H9 (cell line): Measurements from ENCODE around the gene NOP53. TPM values are rescaled to one million over a fixed set of nuclear protein-coding genes. Genes with fewer than 3 reads are reported as not detected.

Source experiments
- DNase-seq: peaks from one replicate; pipeline ENCODE4 v3.0.0-alpha.2; 2017
- H2AFZ ChIP-seq: one replicate; pipeline ENCODE4 v1.6.1; 2013; ENCODE audit warnings: mild to moderate bottlenecking, low read length, control low read depth, moderate library complexity
- H2AK5ac ChIP-seq: 2 replicates; pipeline ENCODE4 v1.6.1; 2013; ENCODE audit warnings: low read length, control low read depth, mixed read lengths; ENCODE audit not compliant: insufficient read length
- H2BK120ac ChIP-seq: one replicate; pipeline ENCODE4 v1.6.1; 2013; ENCODE audit warnings: low read depth, mild to moderate bottlenecking, low read length, control low read depth, inconsistent platforms; ENCODE audit not compliant: poor library complexity, severe bottlenecking
- H2BK12ac ChIP-seq: 2 replicates; pipeline ENCODE4 v1.6.1; 2013; ENCODE audit warnings: low read length, control low read depth, mixed read lengths, low read depth; ENCODE audit not compliant: insufficient read length
- H2BK15ac ChIP-seq: 2 replicates; pipeline ENCODE4 v1.6.1; 2013; ENCODE audit warnings: low read depth, low read length, control low read depth
- H2BK20ac ChIP-seq: one replicate; pipeline ENCODE4 v1.6.1; 2013; ENCODE audit warnings: low read depth, mild to moderate bottlenecking, low read length, control low read depth, inconsistent platforms; ENCODE audit not compliant: poor library complexity, severe bottlenecking
- H2BK5ac ChIP-seq: 2 replicates; pipeline ENCODE4 v1.6.1; 2013; ENCODE audit warnings: low read length, control low read depth, mixed read lengths; ENCODE audit not compliant: insufficient read length
- H3K14ac ChIP-seq: 2 replicates; pipeline ENCODE4 v1.6.1; 2013; ENCODE audit warnings: low read length, control low read depth; ENCODE audit not compliant: insufficient read depth
- H3K18ac ChIP-seq: 2 replicates; pipeline ENCODE4 v1.6.1; 2013; ENCODE audit warnings: low read depth, mild to moderate bottlenecking, mixed read lengths, low read length, control low read depth; ENCODE audit not compliant: insufficient read length
- H3K23ac ChIP-seq: 2 replicates; pipeline ENCODE4 v1.6.1; 2013; ENCODE audit warnings: low read length, control low read depth, mixed read lengths, low read depth; ENCODE audit not compliant: insufficient read length
- H3K23me2 ChIP-seq: 2 replicates; pipeline ENCODE4 v1.6.1; 2013; ENCODE audit warnings: low read depth, mild to moderate bottlenecking, mixed read lengths, low read length, control low read depth; ENCODE audit not compliant: insufficient read length, poor library complexity, severe bottlenecking
- H3K27ac ChIP-seq: 2 replicates; pipeline ENCODE4 v1.5.1; 2013; ENCODE audit warnings: low read length, control low read depth, mixed read lengths, low read depth; ENCODE audit not compliant: insufficient read length
- H3K27me3 ChIP-seq: 2 replicates; pipeline ENCODE4 v1.6.1; 2013; ENCODE audit warnings: low read length, control low read depth, inconsistent platforms; ENCODE audit not compliant: insufficient read depth
- H3K4ac ChIP-seq: 2 replicates; pipeline ENCODE4 v1.6.1; 2013; ENCODE audit warnings: low read depth, mild to moderate bottlenecking, control low read depth, inconsistent platforms, low read length, moderate library complexity
- H3K4me1 ChIP-seq: 2 replicates; pipeline ENCODE4 v1.6.1; 2013; ENCODE audit warnings: low read length, control low read depth, inconsistent platforms; ENCODE audit not compliant: insufficient read depth
- H3K4me2 ChIP-seq: 2 replicates; pipeline ENCODE4 v1.6.1; 2013; ENCODE audit warnings: low read length, control low read depth, mixed read lengths; ENCODE audit not compliant: insufficient read length, insufficient read depth
- H3K56ac ChIP-seq: 2 replicates; pipeline ENCODE4 v1.6.1; 2013; ENCODE audit warnings: low read depth, mild to moderate bottlenecking, mixed read lengths, low read length, control low read depth; ENCODE audit not compliant: insufficient read length
- H3K79me1 ChIP-seq: 2 replicates; pipeline ENCODE4 v1.6.1; 2013; ENCODE audit warnings: low read depth, mild to moderate bottlenecking, moderate library complexity, low read length, control low read depth, inconsistent platforms; ENCODE audit not compliant: insufficient read depth, poor library complexity, severe bottlenecking
- H3K79me2 ChIP-seq: 2 replicates; pipeline ENCODE4 v1.6.1; 2013; ENCODE audit warnings: low read length, control low read depth, inconsistent platforms; ENCODE audit not compliant: insufficient read depth
- H3K9ac ChIP-seq: 2 replicates; pipeline ENCODE4 v1.6.1; 2013; ENCODE audit warnings: low read length, control low read depth, mixed read lengths; ENCODE audit not compliant: insufficient read length; ENCODE audit errors: extremely low read depth
- H3K9me3 ChIP-seq: one replicate; pipeline ENCODE4 v1.6.1; 2013; ENCODE audit warnings: low read depth, low read length, inconsistent platforms; ENCODE audit not compliant: control insufficient read depth
- H3T11ph ChIP-seq: one replicate; pipeline ENCODE4 v1.6.1; 2013; ENCODE audit warnings: mild to moderate bottlenecking, low read length, control low read depth, inconsistent platforms
- H4K20me1 ChIP-seq: one replicate; pipeline ENCODE4 v1.6.1; 2013; ENCODE audit not compliant: control insufficient read depth, insufficient read length, insufficient read depth
- H4K5ac ChIP-seq: 2 replicates; pipeline ENCODE4 v1.6.1; 2013; ENCODE audit warnings: low read depth, mild to moderate bottlenecking, mixed read lengths, low read length, control low read depth; ENCODE audit not compliant: insufficient read length
- H4K8ac ChIP-seq: replicated peaks from 2 replicates; pipeline ENCODE4 v1.6.1; 2013; ENCODE audit warnings: low read length, control low read depth, mixed read lengths, low read depth; ENCODE audit not compliant: insufficient read length
- H4K91ac ChIP-seq: 2 replicates; pipeline ENCODE4 v1.6.1; 2013; ENCODE audit warnings: low read depth, mild to moderate bottlenecking, moderate library complexity, mixed read lengths, low read length, control low read depth; ENCODE audit not compliant: insufficient read length
- H3K27ac Mint-ChIP-seq, 3 experiments: 2 replicates in 2 of 3; 3 replicates in 1 of 3; pipeline ENCODE4 v1.8.0; 2020 to 2021; ENCODE audit warnings: mixed read lengths in 3 of 3, mild to moderate bottlenecking in 1 of 3, moderate library complexity in 1 of 3
- H3K27me3 Mint-ChIP-seq: 2 replicates; pipeline ENCODE4 v1.8.0; 2021; ENCODE audit warnings: low read depth, mild to moderate bottlenecking, moderate library complexity, mixed read lengths
- H3K36me3 Mint-ChIP-seq, 3 experiments: 2 replicates in 2 of 3; 3 replicates in 1 of 3; pipeline ENCODE4 v1.8.0; 2020 to 2021; ENCODE audit warnings: low read depth in 3 of 3, mixed read lengths in 3 of 3; ENCODE audit not compliant: insufficient read depth in 1 of 3
- H3K4me1 Mint-ChIP-seq, 2 experiments: 2 replicates each; pipeline ENCODE4 v1.8.0; 2020; ENCODE audit warnings: mixed read lengths in 2 of 2
- H3K4me3 Mint-ChIP-seq, 2 experiments: 2 replicates in 1 of 2; 3 replicates in 1 of 2; pipeline ENCODE4 v1.8.0; 2020 to 2021; ENCODE audit warnings: mild to moderate bottlenecking in 2 of 2, mixed read lengths in 2 of 2, moderate library complexity in 1 of 2
- H3K9me3 Mint-ChIP-seq, 2 experiments: 2 replicates in 1 of 2; 3 replicates in 1 of 2; pipeline ENCODE4 v1.8.0; 2020; ENCODE audit warnings: mild to moderate bottlenecking in 2 of 2, mixed read lengths in 2 of 2, moderate library complexity in 1 of 2
- CTCF ChIP-seq: fragments of 200-600 bp; sonication (generic); conservative IDR thresholded peaks from 3 replicates; pipeline ENCODE4 v1.8.0; 2021; ENCODE audit warnings: antibody characterized with exemption, mild to moderate bottlenecking
- WGBS: extraction: QIAGEN DNeasy Blood & Tissue Kit; methylation state at CpG from one replicate; pipeline ENCODE4 v1.1.7; 2013; ENCODE audit warnings: missing lambda C conversion rate, low lambda C conversion rate, mixed read lengths; ENCODE audit not compliant: insufficient read length; ENCODE audit errors: extremely low coverage; 5-methylcytosine and 5-hydroxymethylcytosine counted together
- total RNA-seq: library from RNA; stranded (reverse); gene quantifications from 2 replicates; pipeline ENCODE4 v1.2.1, GENCODE V29; 2021

Gene NOP53
- total RNA-seq, 1 experiment from 2014 or later, result 325 TPM

GRCh38 chr19:47752440-47753211 lies 7.3 kb downstream of the NOP53 start:
- no peak overlapping the region for H3K18ac ChIP-seq
- H4K91ac ChIP-seq, result no peak overlapping the region
- H4K8ac ChIP-seq, result no peak overlapping the region
- no peak for DNase-seq
- H2BK5ac ChIP-seq, result no peak overlapping the region
- H3T11ph ChIP-seq, result no peak overlapping the region
- no peaks in the 10 kb centered on the region for H3K9me3 ChIP-seq
- H3K79me1 ChIP-seq, result peaks cover 3% of the 10 kb centered on the region
- no peaks in the 10 kb centered on the region for H3K9me3 Mint-ChIP-seq
- no peak overlapping the region for H2BK120ac ChIP-seq
- no peak overlapping the region for H3K9ac ChIP-seq
- H2AK5ac ChIP-seq, result no peak overlapping the region
- no CpG with 5 or more reads among the region's 27 CpGs for WGBS
- no peak overlapping the region for H3K56ac ChIP-seq
- H2BK12ac ChIP-seq, result no peak overlapping the region
- H3K36me3 Mint-ChIP-seq, result peaks cover 57 to 88% (median 84%) of the 10 kb centered on the region in 3 experiments
- H3K27ac Mint-ChIP-seq, result no peak overlapping the region; a peak in 1 of 7 replicates
- no peak overlapping the region; a peak in 1 of 5 replicates for H3K4me3 Mint-ChIP-seq
- no peak overlapping the region for H2AFZ ChIP-seq
- H2BK20ac ChIP-seq, result no peak overlapping the region
- no peak overlapping the region for H3K27ac ChIP-seq
- H3K4me2 ChIP-seq, result no peak overlapping the region
- 0 out of 2 replicates have a peak, but pooled peaks cover 2% of the 10 kb centered on the region for H3K79me2 ChIP-seq
- no peak overlapping the region for H3K14ac ChIP-seq
- H3K27me3 ChIP-seq, result no peaks in the 10 kb centered on the region
- no peaks in the 10 kb centered on the region for H4K20me1 ChIP-seq
- H4K5ac ChIP-seq, result no peak overlapping the region
- no peaks in the 10 kb centered on the region for H3K27me3 Mint-ChIP-seq
- H3K4me1 ChIP-seq, result no peaks in the 10 kb centered on the region
- H2BK15ac ChIP-seq, result no peak overlapping the region
- H3K4me1 Mint-ChIP-seq, result peaks cover 4 to 5% of the 10 kb centered on the region in 2 experiments; a peak in 1 of 4 replicates
- TF ChIP-seq CTCF, result no peak
- H3K23me2 ChIP-seq, result no peaks in the 10 kb centered on the region
- H3K23ac ChIP-seq, result no peak overlapping the region
- H3K4ac ChIP-seq, result no peak overlapping the region
